Measurements from ENCODE around the gene ZFYVE28. TPM values are rescaled to one million over a fixed set of nuclear protein-coding genes. Genes with fewer than 3 reads are reported as not detected.

The ZFYVE28 gene
- total RNA-seq, 6 experiments from 2014 or later: 2.5 to 9.6 (median 4.8) TPM

DNA sequence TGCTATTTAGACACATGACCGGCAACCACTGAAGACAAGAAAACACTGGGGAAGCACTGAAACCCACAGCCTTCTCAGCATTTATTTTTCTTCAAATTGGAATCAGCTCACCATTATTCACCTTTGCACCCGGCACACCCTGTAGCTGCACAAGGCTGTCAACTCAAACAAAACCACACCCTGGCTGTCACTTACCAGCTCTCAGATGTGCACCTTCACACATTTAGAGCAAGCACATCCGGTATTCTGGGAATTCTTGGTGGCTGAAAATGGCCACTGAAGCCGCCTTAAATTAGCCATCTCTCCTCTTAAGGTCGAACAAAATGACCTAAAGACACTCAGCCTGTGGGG is 5.9 kb downstream of the ZFYVE28 start:
- Histone ChIP-seq H3K9me3 (no peaks in the 10 kb centered on the region), H3K27ac (peak overlapping the region in 2 of 3 donors; percentile 29 to 30), H3K36me3 (no peaks in the 10 kb centered on the region), H3K27me3 (no peaks in the 10 kb centered on the region), H3K4me3 (no peak overlapping the region), H3K4me1 (peaks cover 0 to 10% (median 0%) of the 10 kb centered on the region in 4 donors)
- TF ChIP-seq POLR2A (IDR thresholded peaks at IDR 0.05): no peak
- TF ChIP-seq, protein P1, sequence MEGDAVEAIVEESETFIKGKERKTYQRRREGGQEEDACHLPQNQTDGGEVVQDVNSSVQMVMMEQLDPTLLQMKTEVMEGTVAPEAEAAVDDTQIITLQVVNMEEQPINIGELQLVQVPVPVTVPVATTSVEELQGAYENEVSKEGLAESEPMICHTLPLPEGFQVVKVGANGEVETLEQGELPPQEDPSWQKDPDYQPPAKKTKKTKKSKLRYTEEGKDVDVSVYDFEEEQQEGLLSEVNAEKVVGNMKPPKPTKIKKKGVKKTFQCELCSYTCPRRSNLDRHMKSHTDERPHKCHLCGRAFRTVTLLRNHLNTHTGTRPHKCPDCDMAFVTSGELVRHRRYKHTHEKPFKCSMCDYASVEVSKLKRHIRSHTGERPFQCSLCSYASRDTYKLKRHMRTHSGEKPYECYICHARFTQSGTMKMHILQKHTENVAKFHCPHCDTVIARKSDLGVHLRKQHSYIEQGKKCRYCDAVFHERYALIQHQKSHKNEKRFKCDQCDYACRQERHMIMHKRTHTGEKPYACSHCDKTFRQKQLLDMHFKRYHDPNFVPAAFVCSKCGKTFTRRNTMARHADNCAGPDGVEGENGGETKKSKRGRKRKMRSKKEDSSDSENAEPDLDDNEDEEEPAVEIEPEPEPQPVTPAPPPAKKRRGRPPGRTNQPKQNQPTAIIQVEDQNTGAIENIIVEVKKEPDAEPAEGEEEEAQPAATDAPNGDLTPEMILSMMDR (IDR thresholded peaks at IDR 0.05): no peak
- 45% methylated on average over 4 of the region's 5 CpGs for WGBS (ENCODE audit: insufficient coverage, low coverage, low lambda C conversion rate, missing lambda C conversion rate)
- intact Hi-C loops (cut with DNase I): no loop called here
- ATAC-seq (peak in 3 of 4 donors; percentile 6 to 27 (median 22)), DNase-seq (no peak)

GRCh38 chr4:2411786-2412510 is 6.5 kb downstream of the ZFYVE28 start:
- DNase-seq: no peak
- no peak for ATAC-seq
- H3K9me3 ChIP-seq: no peaks in the 10 kb centered on the region
- WGBS (ENCODE audit: insufficient coverage, low coverage, low lambda C conversion rate, missing lambda C conversion rate): 45% methylated on average over 2 of the region's 14 CpGs
- TF ChIP-seq, protein P1 (IDR thresholded peaks at IDR 0.05): no peak
- no peak for TF ChIP-seq POLR2A (IDR thresholded peaks at IDR 0.05)
- no peak overlapping the region for H3K4me3 ChIP-seq
- peaks cover 0 to 8% (median 0%) of the 10 kb centered on the region in 4 donors for H3K4me1 ChIP-seq
- H3K36me3 ChIP-seq: no peaks in the 10 kb centered on the region
- H3K27me3 ChIP-seq: no peaks in the 10 kb centered on the region
- intact Hi-C loops (cut with DNase I): no loop called here
- H3K27ac ChIP-seq: peak overlapping the region in 1 of 3 donors; percentile 30

- TF ChIP-seq POLR2A (IDR thresholded peaks at IDR 0.05): no peak
- TF ChIP-seq, protein P1 (IDR thresholded peaks at IDR 0.05): no peak
- peaks cover 0 to 8% (median 0%) of the 10 kb centered on the region in 4 donors for H3K4me1 ChIP-seq
- no peak for DNase-seq
- H3K9me3 ChIP-seq: no peaks in the 10 kb centered on the region
- no peaks in the 10 kb centered on the region for H3K36me3 ChIP-seq
- H3K4me3 ChIP-seq: no peak overlapping the region
- 89% methylated on average over 2 of the region's 14 CpGs for WGBS (ENCODE audit: insufficient coverage, low coverage, low lambda C conversion rate, missing lambda C conversion rate)
- intact Hi-C loops (cut with DNase I): no loop called here
- H3K27me3 ChIP-seq: no peaks in the 10 kb centered on the region
- H3K27ac ChIP-seq: no peak overlapping the region
- no peak for ATAC-seq
These were observed 9.1 kb downstream of the ZFYVE28 start for GRCh38 chr4:2409381-2409783.

DNA sequence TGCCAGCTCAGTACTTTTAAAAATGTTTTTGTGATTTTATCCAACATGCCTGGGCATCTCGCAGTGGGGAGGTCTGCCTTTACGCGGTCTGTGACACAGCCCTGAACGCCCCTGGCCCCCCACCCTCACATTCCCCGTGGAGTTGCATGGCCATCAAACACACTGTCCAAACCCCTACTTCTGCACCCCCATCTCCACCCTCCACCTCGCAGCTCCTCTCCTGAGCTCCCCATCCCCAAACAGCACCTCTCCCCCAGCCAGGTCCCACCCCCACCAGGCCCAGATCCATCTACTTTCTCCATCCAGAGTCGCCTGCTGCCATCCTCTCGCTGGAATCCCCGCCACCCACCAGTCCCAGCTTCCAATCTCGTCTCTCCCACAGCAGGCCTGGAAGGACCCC is 9.5 kb downstream of the ZFYVE28 start:
- H3K4me3 ChIP-seq: no peak overlapping the region
- no peaks in the 10 kb centered on the region for H3K9me3 ChIP-seq
- TF ChIP-seq POLR2A (IDR thresholded peaks at IDR 0.05): no peak
- TF ChIP-seq, protein P1 (IDR thresholded peaks at IDR 0.05): no peak
- H3K36me3 ChIP-seq: no peaks in the 10 kb centered on the region
- DNase-seq: no peak
- intact Hi-C loops (cut with DNase I): no loop called here
- peaks cover 0 to 8% (median 0%) of the 10 kb centered on the region in 4 donors for H3K4me1 ChIP-seq
- no peak overlapping the region for H3K27ac ChIP-seq
- ATAC-seq: no peak
- H3K27me3 ChIP-seq: no peaks in the 10 kb centered on the region
- WGBS (ENCODE audit: insufficient coverage, low coverage, low lambda C conversion rate, missing lambda C conversion rate): 82% methylated on average over 10 of the region's 10 CpGs
